GM19463 (cell line): ENCODE results near the gene FOXO3B.
"Not testable (repeated sequence)": the region's sequence is repeated elsewhere in the genome, so short reads cannot be mapped to it uniquely, and the experiment has no call there.

Source experiments
- ATAC-seq: cut with Tn5 transposase; IDR thresholded peaks from one replicate; pipeline ENCODE4 v1.9.1; 2021; ENCODE audit warnings: mild to moderate bottlenecking, moderate library complexity; ENCODE audit not compliant: unreplicated experiment

The FOXO3B gene

GRCh38 chr17:18661924-18662624 lies 20.0 kb downstream of the FOXO3B start:
- not testable (repeated sequence) for ATAC-seq

GRCh38 chr17:18650094-18650493 lies 32.0 kb downstream of the FOXO3B start:
- ATAC-seq = not testable (repeated sequence)

DNA sequence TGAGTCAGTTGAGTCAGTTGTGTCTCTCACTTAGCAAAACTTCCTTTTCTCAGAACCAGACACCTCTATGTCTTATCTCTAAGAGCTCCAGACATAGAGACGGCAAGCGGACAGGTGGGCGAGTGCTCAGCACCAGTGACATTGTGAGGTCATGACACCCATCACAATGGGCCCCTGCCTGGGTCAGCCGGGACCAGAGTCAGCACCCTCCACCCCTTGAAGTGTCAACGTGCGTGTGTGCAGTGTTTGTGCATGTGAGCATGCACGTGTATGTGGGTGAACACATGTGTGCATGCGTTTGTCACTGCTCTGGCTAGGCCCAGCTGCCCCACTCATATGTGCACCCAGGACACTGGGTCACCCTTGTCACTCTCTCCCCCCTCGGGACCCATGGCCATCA lies 37.8 kb downstream of the FOXO3B start, which contains the start of gene TBC1D28:
TBC1D28 (minus strand) TSS at position 101 of the 400 bp plus-strand sequence. CDS start 3,039 bp downstream, outside the sequence.
- not testable (repeated sequence) for ATAC-seq

GRCh38 chr17:18643124-18643523 lies 39.0 kb downstream of the FOXO3B start:
- not testable (repeated sequence) for ATAC-seq

- ATAC-seq = not testable (repeated sequence)
Measured at GRCh38 chr17:18638357-18638756, 43.8 kb downstream of the FOXO3B start.

DNA sequence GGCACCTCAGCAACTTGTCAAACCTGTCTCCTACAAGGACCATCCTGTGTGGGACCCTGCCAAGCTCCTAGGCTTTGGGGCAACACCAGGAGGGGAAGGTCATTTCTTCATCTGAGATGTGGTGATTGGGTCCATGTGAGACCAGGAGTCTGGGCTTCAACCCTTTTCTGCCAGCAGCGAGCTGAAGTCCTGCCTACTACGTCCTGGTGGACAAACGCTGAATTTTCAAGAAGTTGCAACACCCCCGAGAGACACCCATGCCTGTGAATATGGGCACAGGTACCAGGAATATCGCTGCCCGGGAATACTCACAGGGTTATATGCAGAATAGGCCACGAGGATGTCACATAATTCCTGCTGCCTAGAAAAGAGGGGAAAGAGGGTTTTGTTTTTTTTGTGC lies 45.9 kb downstream of the FOXO3B start:
- ATAC-seq = not testable (repeated sequence)

DNA sequence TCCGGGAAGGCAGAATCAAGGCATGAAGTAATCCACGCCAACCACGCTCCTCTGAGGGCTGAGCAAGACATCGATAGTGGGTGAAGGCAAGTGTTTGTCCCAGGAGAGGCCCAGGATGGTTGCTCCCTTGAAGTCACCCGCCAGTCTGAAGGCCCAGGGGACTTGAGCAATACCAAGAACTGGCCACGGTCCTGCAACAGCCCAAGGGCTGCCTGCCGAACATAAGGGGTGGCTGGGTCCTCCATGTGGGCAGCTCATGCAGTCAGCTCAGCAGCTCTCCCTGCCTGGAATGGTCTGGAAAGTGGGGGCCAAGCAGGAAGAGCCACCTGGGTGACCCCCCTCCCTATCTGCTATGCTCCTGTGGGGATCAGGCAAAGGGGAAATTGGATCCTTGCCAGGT lies 46.3 kb downstream of the FOXO3B start:
- ATAC-seq = not testable (repeated sequence)

- ATAC-seq = not testable (repeated sequence)
Measured at GRCh38 chr17:18634550-18635263, 47.4 kb downstream of the FOXO3B start.
